ENCODE data around the gene KLF16.

Gene KLF16

GRCh38 chr19:1911098-1911497, 47.7 kb upstream of the KLF16 start:
- H3K79me2 ChIP-seq (ENCODE audit: low read length), result peaks cover 89% of the 10 kb centered on the region

GRCh38 chr19:1910177-1910576, 46.8 kb upstream of the KLF16 start:
- no peak for DNase-seq
- peaks cover 94% of the 10 kb centered on the region for H3K79me2 ChIP-seq (ENCODE audit: low read length)
- H3K9me2 ChIP-seq (replicated peaks; ENCODE audit: insufficient read depth, low read length), result no peaks in the 10 kb centered on the region
- H3K4me1 ChIP-seq (ENCODE audit: low read length), result 0 out of 2 replicates have a peak, but pooled peaks cover 3% of the 10 kb centered on the region
- no peak for TF ChIP-seq CTCF (IDR thresholded peaks at IDR 0.05; ENCODE audit: low read length)
- TF ChIP-seq EZH2phosphoT487 (IDR thresholded peaks at IDR 0.05; ENCODE audit: low read length), result no peak
- no peak for TF ChIP-seq EZH2 (optimal IDR thresholded peaks at IDR 0.05; ENCODE audit: low read depth, low read length)
- H3K4me2 ChIP-seq (ENCODE audit: low read depth, low read length), result no peak overlapping the region
- no peak overlapping the region for H3K4me3 ChIP-seq (ENCODE audit: low read length)
- H3K36me3 ChIP-seq (replicated peaks; ENCODE audit: insufficient read depth, low read length), result 0 out of 2 replicates have a peak, but pooled peaks cover 2% of the 10 kb centered on the region
- H3F3A ChIP-seq (ENCODE audit: insufficient read depth, low read length), result 0 out of 2 replicates have a peak, but pooled peaks cover 6% of the 10 kb centered on the region
- no peak overlapping the region for H3K27ac ChIP-seq (ENCODE audit: low read length)
- no peaks in the 10 kb centered on the region for H3K27me3 ChIP-seq (replicated peaks; ENCODE audit: insufficient read depth, low read length)
- H2AFZ ChIP-seq (ENCODE audit: low read length), result no peak overlapping the region
- no peaks in the 10 kb centered on the region for H4K20me1 ChIP-seq (ENCODE audit: insufficient read depth, low read length)
- H3K9ac ChIP-seq (ENCODE audit: low read length), result no peak overlapping the region
- no peaks in the 10 kb centered on the region for H3K9me3 ChIP-seq (replicated peaks; ENCODE audit: insufficient read depth, low read length)

More at GRCh38 chr19:1911098-1911497, 47.7 kb upstream of the KLF16 start:
- DNase-seq, result no peak
- Histone ChIP-seq H3F3A (ENCODE audit: insufficient read depth, low read length) (0 out of 2 replicates have a peak, but pooled peaks cover under 1% of the 10 kb centered on the region), H3K9me2 (replicated peaks; ENCODE audit: insufficient read depth, low read length) (no peaks in the 10 kb centered on the region), H4K20me1 (ENCODE audit: insufficient read depth, low read length) (no peaks in the 10 kb centered on the region), H3K36me3 (replicated peaks; ENCODE audit: insufficient read depth, low read length) (0 out of 2 replicates have a peak, but pooled peaks cover 2% of the 10 kb centered on the region), H3K9ac (ENCODE audit: low read length) (no peak overlapping the region), H3K4me1 (ENCODE audit: low read length) (no peaks in the 10 kb centered on the region), H3K27ac (ENCODE audit: low read length) (no peak overlapping the region), H2AFZ (ENCODE audit: low read length) (no peak overlapping the region), H3K4me2 (ENCODE audit: low read depth, low read length) (no peak overlapping the region), H3K27me3 (replicated peaks; ENCODE audit: insufficient read depth, low read length) (no peaks in the 10 kb centered on the region), H3K4me3 (ENCODE audit: low read length) (no peak overlapping the region), H3K9me3 (replicated peaks; ENCODE audit: insufficient read depth, low read length) (no peaks in the 10 kb centered on the region)
- TF ChIP-seq EZH2 (optimal IDR thresholded peaks at IDR 0.05; ENCODE audit: low read depth, low read length) (no peak), CTCF (IDR thresholded peaks at IDR 0.05; ENCODE audit: low read length) (no peak), EZH2phosphoT487 (IDR thresholded peaks at IDR 0.05; ENCODE audit: low read length) (no peak)

DNA sequence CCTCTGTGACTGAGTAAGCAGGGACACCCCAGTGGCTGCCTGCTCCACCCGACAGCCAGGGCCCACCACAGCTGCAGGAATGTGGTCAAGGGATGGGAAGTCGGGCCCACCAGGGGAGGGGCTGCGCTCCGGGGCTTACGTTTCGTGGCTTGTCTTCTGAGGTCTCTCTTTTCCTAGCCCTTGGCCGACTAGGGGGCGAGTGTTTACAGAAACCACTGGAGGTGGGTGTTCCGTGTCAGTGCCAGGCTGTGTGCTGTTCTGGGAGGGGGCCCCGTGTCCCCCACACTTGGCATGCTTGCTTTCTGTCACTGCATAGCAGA, 46.3 kb upstream of the KLF16 start:
- Histone ChIP-seq H3K9ac (ENCODE audit: low read length) (no peak overlapping the region), H3K9me2 (replicated peaks; ENCODE audit: insufficient read depth, low read length) (no peaks in the 10 kb centered on the region), H3K4me1 (ENCODE audit: low read length) (peaks cover 5% of the 10 kb centered on the region), H3K4me3 (ENCODE audit: low read length) (no peak overlapping the region), H3K27ac (ENCODE audit: low read length) (no peak overlapping the region), H3F3A (ENCODE audit: insufficient read depth, low read length) (peaks cover 8% of the 10 kb centered on the region), H3K27me3 (replicated peaks; ENCODE audit: insufficient read depth, low read length) (no peaks in the 10 kb centered on the region), H2AFZ (ENCODE audit: low read length) (no peak overlapping the region), H3K4me2 (ENCODE audit: low read depth, low read length) (no peak overlapping the region), H3K79me2 (ENCODE audit: low read length) (peaks cover 90% of the 10 kb centered on the region), H4K20me1 (ENCODE audit: insufficient read depth, low read length) (no peaks in the 10 kb centered on the region), H3K9me3 (replicated peaks; ENCODE audit: insufficient read depth, low read length) (no peaks in the 10 kb centered on the region), H3K36me3 (replicated peaks; ENCODE audit: insufficient read depth, low read length) (0 out of 2 replicates have a peak, but pooled peaks cover 2% of the 10 kb centered on the region)
- TF ChIP-seq CTCF (IDR thresholded peaks at IDR 0.05; ENCODE audit: low read length) (no peak), EZH2 (optimal IDR thresholded peaks at IDR 0.05; ENCODE audit: low read depth, low read length) (no peak), EZH2phosphoT487 (IDR thresholded peaks at IDR 0.05; ENCODE audit: low read length) (no peak)
- no peak for DNase-seq

Measured in MM.1S (cell line).